OCI-LY3 (cell line): Measurements from ENCODE around the gene FKBP2.

Experiments
- H2AFZ ChIP-seq: fragments of 200-600, 300-600 bp; shearing (Covaris generic); 2 replicates; pipeline ENCODE4 v1.6.0; 2014; ENCODE audit warnings: antibody characterized with exemption, low read depth, low read length
- H3K27ac ChIP-seq: fragments of 200-600, 300-600 bp; sonication (generic); 2 replicates; pipeline ENCODE4 v1.5.1; 2014; ENCODE audit warnings: mild to moderate bottlenecking, low read length, moderate library complexity, mixed read lengths
- H3K27me3 ChIP-seq: fragments of 200-600, 300-600 bp; sonication (generic); 2 replicates; pipeline ENCODE4 v1.6.1; 2014; ENCODE audit warnings: low read depth, low read length, mixed read lengths
- H3K36me3 ChIP-seq: fragments of 200-600, 300-600 bp; sonication (generic); replicated peaks from 2 replicates; pipeline ENCODE3; 2014; ENCODE audit warnings: low read depth, low read length, mixed read lengths
- H3K4me1 ChIP-seq: fragments of 300-600, 200-600 bp; sonication (generic); 2 replicates; pipeline ENCODE4 v1.6.1; 2014; ENCODE audit warnings: low read length, mixed read lengths
- H3K4me2 ChIP-seq: fragments of 200-600, 300-600 bp; sonication (generic); 2 replicates; pipeline ENCODE4 v1.6.1; 2014; ENCODE audit warnings: low read length, mixed read lengths
- H3K4me3 ChIP-seq: fragments of 300-600, 200-600 bp; sonication (generic); 2 replicates; pipeline ENCODE4 v1.5.1; 2014; ENCODE audit warnings: antibody characterized with exemption, mild to moderate bottlenecking, low read length, moderate library complexity
- H3K79me2 ChIP-seq: fragments of 300-600, 200-600 bp; shearing (Covaris generic); 2 replicates; pipeline ENCODE4 v1.6.1; 2014; ENCODE audit warnings: mild to moderate bottlenecking, low read length, mixed read lengths
- H3K9ac ChIP-seq: fragments of 300-600, 200-600 bp; shearing (Covaris generic); 2 replicates; pipeline ENCODE4 v1.6.0; 2014; ENCODE audit warnings: mild to moderate bottlenecking, low read length, moderate library complexity
- H3K9me3 ChIP-seq: fragments of 200-600, 300-600 bp; shearing (Covaris generic); 2 replicates; pipeline ENCODE4 v1.6.1; 2014; ENCODE audit warnings: low read length, mixed read lengths; ENCODE audit not compliant: insufficient read depth
- H4K20me1 ChIP-seq: fragments of 200-600, 300-600 bp; sonication (generic); 2 replicates; pipeline ENCODE4 v1.6.1; 2016; ENCODE audit warnings: low read length, mixed read lengths; ENCODE audit not compliant: insufficient read depth
- CTCF ChIP-seq: fragments of 200-600, 300-600 bp; sonication (generic); IDR thresholded peaks from 2 replicates; pipeline ENCODE4 v1.5.1; 2014; ENCODE audit warnings: antibody characterized with exemption, low read length, low read depth
- EZH2phosphoT487 ChIP-seq: fragments of 200-600 bp; shearing (Covaris generic); IDR thresholded peaks from 2 replicates; pipeline ENCODE4 v1.6.1; 2018; ENCODE audit warnings: antibody characterized with exemption, mixed run types, low read depth

The FKBP2 gene

GRCh38 chr11:64285885-64286800 lies 45.2 kb downstream of the FKBP2 start:
- Histone ChIP-seq H3K79me2 (peaks cover 10% of the 10 kb centered on the region; the same call in 1 of the 2 replicates), H3K9me3 (no peaks in the 10 kb centered on the region), H2AFZ (no peak overlapping the region), H3K36me3 (peaks cover 9% of the 10 kb centered on the region), H3K4me1 (peaks cover 12% of the 10 kb centered on the region), H3K9ac (peak overlapping the region; percentile 89), H4K20me1 (no peaks in the 10 kb centered on the region), H3K4me3 (peak overlapping the region; percentile 82), H3K27me3 (no peaks in the 10 kb centered on the region), H3K4me2 (peak overlapping the region; percentile 86), H3K27ac (no peak overlapping the region)
- TF ChIP-seq CTCF (peak; percentile 57), EZH2phosphoT487 (no peak)

- peaks cover 10% of the 10 kb centered on the region; the same call in 1 of the 2 replicates for H3K79me2 ChIP-seq
- H3K9ac ChIP-seq, result no peak overlapping the region
- peaks cover 9% of the 10 kb centered on the region for H3K36me3 ChIP-seq
- no peak for TF ChIP-seq EZH2phosphoT487
- no peak for TF ChIP-seq CTCF
- peak overlapping the region; percentile 82; the same call in 1 of the 2 replicates for H3K4me3 ChIP-seq
- no peak overlapping the region for H3K27ac ChIP-seq
- H4K20me1 ChIP-seq, result no peaks in the 10 kb centered on the region
- no peaks in the 10 kb centered on the region for H3K27me3 ChIP-seq
- H3K9me3 ChIP-seq, result no peaks in the 10 kb centered on the region
- H2AFZ ChIP-seq, result no peak overlapping the region
- H3K4me1 ChIP-seq, result peaks cover 12% of the 10 kb centered on the region
- H3K4me2 ChIP-seq, result peak overlapping the region; percentile 86
Observed at GRCh38 chr11:64286801-64287159, 45.9 kb downstream of the FKBP2 start.

DNA sequence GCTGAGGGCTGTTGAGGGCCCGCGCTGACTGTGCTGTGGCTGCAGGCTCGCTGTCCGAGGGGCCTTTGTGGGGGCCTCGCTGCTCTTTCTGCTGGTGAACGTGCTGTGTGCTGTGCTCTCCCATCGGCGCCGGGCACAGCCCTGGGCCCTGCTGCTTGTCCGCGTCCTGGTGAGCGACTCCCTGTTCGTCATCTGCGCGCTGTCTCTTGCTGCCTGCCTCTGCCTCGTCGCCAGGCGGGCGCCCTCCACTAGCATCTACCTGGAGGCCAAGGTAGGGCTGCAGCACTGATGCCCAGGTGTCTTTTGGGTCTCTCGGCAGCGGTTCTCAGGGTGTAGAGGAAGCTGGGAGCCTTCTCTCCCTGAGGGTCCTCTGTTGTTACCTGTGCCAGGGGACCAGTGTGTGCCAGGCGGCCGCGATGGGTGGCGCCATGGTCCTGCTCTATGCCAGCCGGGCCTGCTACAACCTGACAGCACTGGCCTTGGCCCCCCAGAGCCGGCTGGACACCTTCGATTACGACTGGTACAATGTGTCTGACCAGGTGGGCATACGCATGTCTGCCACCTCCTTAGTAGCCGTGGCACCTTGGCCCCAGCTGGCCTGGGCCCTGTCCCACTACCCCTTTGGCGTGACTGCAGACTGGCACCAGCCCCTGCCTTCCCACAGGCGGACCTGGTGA lies 46.9 kb downstream of the FKBP2 start:
- H3K4me1 ChIP-seq, result peaks cover 12% of the 10 kb centered on the region
- no peak overlapping the region for H3K4me3 ChIP-seq
- peaks cover 4% of the 10 kb centered on the region for H3K36me3 ChIP-seq
- peaks cover 10% of the 10 kb centered on the region; the same call in 1 of the 2 replicates for H3K79me2 ChIP-seq
- H4K20me1 ChIP-seq, result no peaks in the 10 kb centered on the region
- no peak overlapping the region for H3K9ac ChIP-seq
- no peak overlapping the region for H2AFZ ChIP-seq
- H3K9me3 ChIP-seq, result no peaks in the 10 kb centered on the region
- no peak overlapping the region for H3K27ac ChIP-seq
- no peak overlapping the region for H3K4me2 ChIP-seq
- H3K27me3 ChIP-seq, result no peaks in the 10 kb centered on the region
- TF ChIP-seq CTCF (no peak), EZH2phosphoT487 (no peak)

- no peaks in the 10 kb centered on the region for H3K9me3 ChIP-seq
- H3K9ac ChIP-seq, result no peak overlapping the region
- peaks cover 12% of the 10 kb centered on the region for H3K4me1 ChIP-seq
- TF ChIP-seq EZH2phosphoT487 (no peak), CTCF (no peak)
- no peaks in the 10 kb centered on the region for H3K27me3 ChIP-seq
- H3K79me2 ChIP-seq, result peaks cover 6% of the 10 kb centered on the region; the same call in 1 of the 2 replicates
- H4K20me1 ChIP-seq, result no peaks in the 10 kb centered on the region
- peaks cover under 1% of the 10 kb centered on the region for H3K36me3 ChIP-seq
- H3K4me3 ChIP-seq, result no peak overlapping the region
- no peak overlapping the region for H3K4me2 ChIP-seq
- no peak overlapping the region for H2AFZ ChIP-seq
- no peak overlapping the region for H3K27ac ChIP-seq
Observed at GRCh38 chr11:64288353-64288750, 47.5 kb downstream of the FKBP2 start.
